H9 (cell line): ENCODE measurements around the gene LIPH. TPM values are rescaled to one million over a fixed set of nuclear protein-coding genes. Genes with fewer than 3 reads are reported as not detected.

Experiments used
- DNase-seq: peaks from one replicate; pipeline ENCODE4 v3.0.0-alpha.2; 2017
- H2AFZ ChIP-seq: one replicate; pipeline ENCODE4 v1.6.1; 2013; ENCODE audit warnings: mild to moderate bottlenecking, low read length, control low read depth, moderate library complexity
- H2AK5ac ChIP-seq: 2 replicates; pipeline ENCODE4 v1.6.1; 2013; ENCODE audit warnings: low read length, control low read depth, mixed read lengths; ENCODE audit not compliant: insufficient read length
- H2BK120ac ChIP-seq: one replicate; pipeline ENCODE4 v1.6.1; 2013; ENCODE audit warnings: low read depth, mild to moderate bottlenecking, low read length, control low read depth, inconsistent platforms; ENCODE audit not compliant: poor library complexity, severe bottlenecking
- H2BK12ac ChIP-seq: 2 replicates; pipeline ENCODE4 v1.6.1; 2013; ENCODE audit warnings: low read length, control low read depth, mixed read lengths, low read depth; ENCODE audit not compliant: insufficient read length
- H2BK15ac ChIP-seq: 2 replicates; pipeline ENCODE4 v1.6.1; 2013; ENCODE audit warnings: low read depth, low read length, control low read depth
- H2BK20ac ChIP-seq: one replicate; pipeline ENCODE4 v1.6.1; 2013; ENCODE audit warnings: low read depth, mild to moderate bottlenecking, low read length, control low read depth, inconsistent platforms; ENCODE audit not compliant: poor library complexity, severe bottlenecking
- H2BK5ac ChIP-seq: 2 replicates; pipeline ENCODE4 v1.6.1; 2013; ENCODE audit warnings: low read length, control low read depth, mixed read lengths; ENCODE audit not compliant: insufficient read length
- H3K14ac ChIP-seq: 2 replicates; pipeline ENCODE4 v1.6.1; 2013; ENCODE audit warnings: low read length, control low read depth; ENCODE audit not compliant: insufficient read depth
- H3K18ac ChIP-seq: 2 replicates; pipeline ENCODE4 v1.6.1; 2013; ENCODE audit warnings: low read depth, mild to moderate bottlenecking, mixed read lengths, low read length, control low read depth; ENCODE audit not compliant: insufficient read length
- H3K23ac ChIP-seq: 2 replicates; pipeline ENCODE4 v1.6.1; 2013; ENCODE audit warnings: low read length, control low read depth, mixed read lengths, low read depth; ENCODE audit not compliant: insufficient read length
- H3K23me2 ChIP-seq: 2 replicates; pipeline ENCODE4 v1.6.1; 2013; ENCODE audit warnings: low read depth, mild to moderate bottlenecking, mixed read lengths, low read length, control low read depth; ENCODE audit not compliant: insufficient read length, poor library complexity, severe bottlenecking
- H3K27ac ChIP-seq: 2 replicates; pipeline ENCODE4 v1.5.1; 2013; ENCODE audit warnings: low read length, control low read depth, mixed read lengths, low read depth; ENCODE audit not compliant: insufficient read length
- H3K27me3 ChIP-seq: 2 replicates; pipeline ENCODE4 v1.6.1; 2013; ENCODE audit warnings: low read length, control low read depth, inconsistent platforms; ENCODE audit not compliant: insufficient read depth
- H3K4ac ChIP-seq: 2 replicates; pipeline ENCODE4 v1.6.1; 2013; ENCODE audit warnings: low read depth, mild to moderate bottlenecking, control low read depth, inconsistent platforms, low read length, moderate library complexity
- H3K4me1 ChIP-seq: 2 replicates; pipeline ENCODE4 v1.6.1; 2013; ENCODE audit warnings: low read length, control low read depth, inconsistent platforms; ENCODE audit not compliant: insufficient read depth
- H3K4me2 ChIP-seq: 2 replicates; pipeline ENCODE4 v1.6.1; 2013; ENCODE audit warnings: low read length, control low read depth, mixed read lengths; ENCODE audit not compliant: insufficient read length, insufficient read depth
- H3K56ac ChIP-seq: 2 replicates; pipeline ENCODE4 v1.6.1; 2013; ENCODE audit warnings: low read depth, mild to moderate bottlenecking, mixed read lengths, low read length, control low read depth; ENCODE audit not compliant: insufficient read length
- H3K79me1 ChIP-seq: 2 replicates; pipeline ENCODE4 v1.6.1; 2013; ENCODE audit warnings: low read depth, mild to moderate bottlenecking, moderate library complexity, low read length, control low read depth, inconsistent platforms; ENCODE audit not compliant: insufficient read depth, poor library complexity, severe bottlenecking
- H3K79me2 ChIP-seq: 2 replicates; pipeline ENCODE4 v1.6.1; 2013; ENCODE audit warnings: low read length, control low read depth, inconsistent platforms; ENCODE audit not compliant: insufficient read depth
- H3K9ac ChIP-seq: 2 replicates; pipeline ENCODE4 v1.6.1; 2013; ENCODE audit warnings: low read length, control low read depth, mixed read lengths; ENCODE audit not compliant: insufficient read length; ENCODE audit errors: extremely low read depth
- H3K9me3 ChIP-seq: one replicate; pipeline ENCODE4 v1.6.1; 2013; ENCODE audit warnings: low read depth, low read length, inconsistent platforms; ENCODE audit not compliant: control insufficient read depth
- H3T11ph ChIP-seq: one replicate; pipeline ENCODE4 v1.6.1; 2013; ENCODE audit warnings: mild to moderate bottlenecking, low read length, control low read depth, inconsistent platforms
- H4K20me1 ChIP-seq: one replicate; pipeline ENCODE4 v1.6.1; 2013; ENCODE audit not compliant: control insufficient read depth, insufficient read length, insufficient read depth
- H4K5ac ChIP-seq: 2 replicates; pipeline ENCODE4 v1.6.1; 2013; ENCODE audit warnings: low read depth, mild to moderate bottlenecking, mixed read lengths, low read length, control low read depth; ENCODE audit not compliant: insufficient read length
- H4K8ac ChIP-seq: replicated peaks from 2 replicates; pipeline ENCODE4 v1.6.1; 2013; ENCODE audit warnings: low read length, control low read depth, mixed read lengths, low read depth; ENCODE audit not compliant: insufficient read length
- H4K91ac ChIP-seq: 2 replicates; pipeline ENCODE4 v1.6.1; 2013; ENCODE audit warnings: low read depth, mild to moderate bottlenecking, moderate library complexity, mixed read lengths, low read length, control low read depth; ENCODE audit not compliant: insufficient read length
- H3K27ac Mint-ChIP-seq, 3 experiments: 2 replicates in 2 of 3; 3 replicates in 1 of 3; pipeline ENCODE4 v1.8.0; 2020 to 2021; ENCODE audit warnings: mixed read lengths in 3 of 3, mild to moderate bottlenecking in 1 of 3, moderate library complexity in 1 of 3
- H3K27me3 Mint-ChIP-seq: 2 replicates; pipeline ENCODE4 v1.8.0; 2021; ENCODE audit warnings: low read depth, mild to moderate bottlenecking, moderate library complexity, mixed read lengths
- H3K36me3 Mint-ChIP-seq, 3 experiments: 2 replicates in 2 of 3; 3 replicates in 1 of 3; pipeline ENCODE4 v1.8.0; 2020 to 2021; ENCODE audit warnings: low read depth in 3 of 3, mixed read lengths in 3 of 3; ENCODE audit not compliant: insufficient read depth in 1 of 3
- H3K4me1 Mint-ChIP-seq, 2 experiments: 2 replicates each; pipeline ENCODE4 v1.8.0; 2020; ENCODE audit warnings: mixed read lengths in 2 of 2
- H3K4me3 Mint-ChIP-seq, 2 experiments: 2 replicates in 1 of 2; 3 replicates in 1 of 2; pipeline ENCODE4 v1.8.0; 2020 to 2021; ENCODE audit warnings: mild to moderate bottlenecking in 2 of 2, mixed read lengths in 2 of 2, moderate library complexity in 1 of 2
- H3K9me3 Mint-ChIP-seq, 2 experiments: 2 replicates in 1 of 2; 3 replicates in 1 of 2; pipeline ENCODE4 v1.8.0; 2020; ENCODE audit warnings: mild to moderate bottlenecking in 2 of 2, mixed read lengths in 2 of 2, moderate library complexity in 1 of 2
- WGBS: extraction: QIAGEN DNeasy Blood & Tissue Kit; methylation state at CpG from one replicate; pipeline ENCODE4 v1.1.7; 2013; ENCODE audit warnings: missing lambda C conversion rate, low lambda C conversion rate, mixed read lengths; ENCODE audit not compliant: insufficient read length; ENCODE audit errors: extremely low coverage; 5-methylcytosine and 5-hydroxymethylcytosine counted together
- total RNA-seq: library from RNA; stranded (reverse); gene quantifications from 2 replicates; pipeline ENCODE4 v1.2.1, GENCODE V29; 2021
- TF ChIP-seq, protein P1 (sequence below): fragments of 200-600 bp; sonication (generic); conservative IDR thresholded peaks from 3 replicates; pipeline ENCODE4 v1.8.0; 2021; ENCODE audit warnings: antibody characterized with exemption, mild to moderate bottlenecking

The LIPH gene
- total RNA-seq, 1 experiment from 2014 or later: 0.17 TPM

GRCh38 chr3:185470323-185470722 is 82.1 kb downstream of the LIPH start:
- H2BK20ac ChIP-seq: no peak overlapping the region
- H3K79me2 ChIP-seq: no peaks in the 10 kb centered on the region
- H3K4me2 ChIP-seq: peak overlapping the region; percentile 0
- no peak overlapping the region for H2BK12ac ChIP-seq
- Mint-ChIP-seq H3K9me3 (no peaks in the 10 kb centered on the region), H3K27me3 (no peaks in the 10 kb centered on the region), H3K27ac (no peak overlapping the region), H3K4me1 (peaks cover 6% of the 10 kb centered on the region in 2 experiments), H3K4me3 (no peak overlapping the region), H3K36me3 (no peaks in the 10 kb centered on the region; a peak in 1 of 7 replicates)
- H3K27ac ChIP-seq: no peak overlapping the region
- no peaks in the 10 kb centered on the region for H3K27me3 ChIP-seq
- no peak overlapping the region for H3K23ac ChIP-seq
- H3K79me1 ChIP-seq: no peaks in the 10 kb centered on the region
- no peak overlapping the region for H3K56ac ChIP-seq
- H3K4ac ChIP-seq: no peak overlapping the region
- no peaks in the 10 kb centered on the region for H3K9me3 ChIP-seq
- no peak overlapping the region for H2BK15ac ChIP-seq
- H4K20me1 ChIP-seq: no peaks in the 10 kb centered on the region
- no peak overlapping the region for H2AK5ac ChIP-seq
- no peak overlapping the region for H3K9ac ChIP-seq
- no CpG with 5 or more reads among the region's 3 CpGs for WGBS
- peak; percentile 43 for DNase-seq
- TF ChIP-seq, protein P1, sequence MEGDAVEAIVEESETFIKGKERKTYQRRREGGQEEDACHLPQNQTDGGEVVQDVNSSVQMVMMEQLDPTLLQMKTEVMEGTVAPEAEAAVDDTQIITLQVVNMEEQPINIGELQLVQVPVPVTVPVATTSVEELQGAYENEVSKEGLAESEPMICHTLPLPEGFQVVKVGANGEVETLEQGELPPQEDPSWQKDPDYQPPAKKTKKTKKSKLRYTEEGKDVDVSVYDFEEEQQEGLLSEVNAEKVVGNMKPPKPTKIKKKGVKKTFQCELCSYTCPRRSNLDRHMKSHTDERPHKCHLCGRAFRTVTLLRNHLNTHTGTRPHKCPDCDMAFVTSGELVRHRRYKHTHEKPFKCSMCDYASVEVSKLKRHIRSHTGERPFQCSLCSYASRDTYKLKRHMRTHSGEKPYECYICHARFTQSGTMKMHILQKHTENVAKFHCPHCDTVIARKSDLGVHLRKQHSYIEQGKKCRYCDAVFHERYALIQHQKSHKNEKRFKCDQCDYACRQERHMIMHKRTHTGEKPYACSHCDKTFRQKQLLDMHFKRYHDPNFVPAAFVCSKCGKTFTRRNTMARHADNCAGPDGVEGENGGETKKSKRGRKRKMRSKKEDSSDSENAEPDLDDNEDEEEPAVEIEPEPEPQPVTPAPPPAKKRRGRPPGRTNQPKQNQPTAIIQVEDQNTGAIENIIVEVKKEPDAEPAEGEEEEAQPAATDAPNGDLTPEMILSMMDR: no peak
- H4K8ac ChIP-seq: no peak overlapping the region
- H2AFZ ChIP-seq: no peak overlapping the region
- H2BK5ac ChIP-seq: no peak overlapping the region
- no peak overlapping the region for H4K5ac ChIP-seq
- no peak overlapping the region for H2BK120ac ChIP-seq
- no peak overlapping the region for H3K14ac ChIP-seq
- no peak overlapping the region for H4K91ac ChIP-seq
- H3K4me1 ChIP-seq: no peaks in the 10 kb centered on the region; the same call in 1 of the 2 replicates
- H3K18ac ChIP-seq: no peak overlapping the region
- H3T11ph ChIP-seq: no peak overlapping the region
- H3K23me2 ChIP-seq: no peaks in the 10 kb centered on the region
